Stomach (tissue), 4 donors: Measurements from ENCODE around the gene PDCL2.

Source experiments
- CTCF ChIP-seq, 7 experiments: fragments of 450-650 bp in 4 of 7; fragments of 200-600 bp in 3 of 7; sonication (generic) in 3 of 7; IDR thresholded peaks; one replicate each; pipeline ENCODE4 v1.5.1; 2016 to 2019; ENCODE audit warnings: antibody characterized with exemption in 7 of 7, control low read depth in 2 of 7, mild to moderate bottlenecking in 1 of 7
- POLR2A ChIP-seq, 4 donors: fragments of 450-650 bp; IDR thresholded peaks; one replicate each; pipeline ENCODE4 v1.6.1; 2016; ENCODE audit warnings: antibody characterized with exemption in 4 of 4, control low read depth in 2 of 4, mild to moderate bottlenecking in 1 of 4, moderate library complexity in 1 of 4
- POLR2AphosphoS5 ChIP-seq, 3 donors: sonication (generic); formaldehyde crosslinking; IDR thresholded peaks; one replicate each; pipeline ENCODE4 v1.6.1; 2016; ENCODE audit warnings: antibody characterized with exemption in 3 of 3

- no peak for TF ChIP-seq CTCF (IDR thresholded peaks at IDR 0.05)
- TF ChIP-seq POLR2A (IDR thresholded peaks at IDR 0.05), result no peak
- TF ChIP-seq POLR2AphosphoS5 (IDR thresholded peaks at IDR 0.05), result no peak
These were observed 44.1 kb downstream of the PDCL2 start for GRCh38 chr4:55547918-55548317.
